ENCODE results near the gene MTR.

The MTR gene

DNA sequence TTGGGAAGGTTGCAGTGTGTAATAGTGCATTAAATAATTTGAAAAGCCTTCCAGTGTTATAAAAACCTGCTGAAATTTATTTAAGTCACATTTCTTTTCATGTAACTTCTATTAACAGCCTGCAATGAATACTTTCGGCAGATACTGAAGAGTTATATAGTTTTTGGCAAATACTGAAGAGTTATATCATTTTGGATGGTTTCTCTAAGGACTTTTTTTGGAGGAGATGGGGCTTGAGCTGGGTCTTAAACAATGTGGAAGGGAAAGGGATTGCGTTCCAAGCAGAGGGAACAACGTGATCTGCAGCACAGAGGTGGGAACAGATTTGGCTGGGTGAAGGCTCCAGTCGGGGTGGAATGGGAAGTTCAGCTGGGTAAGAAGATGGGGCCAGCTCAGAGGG, 39.8 kb downstream of the MTR start:
- Histone ChIP-seq H3K27me3 (ENCODE audit: low read depth, low read length) (no peaks in the 10 kb centered on the region), H3K4me1 (ENCODE audit: control insufficient read depth in 1 of 2, insufficient read depth in 2 of 2, low read length in 2 of 2) (no peaks in the 10 kb centered on the region), H3K9me3 (ENCODE audit: control insufficient read depth in 1 of 2, low read length in 2 of 2) (no peaks in the 10 kb centered on the region), H3K36me3 (ENCODE audit: control insufficient read depth in 1 of 2, insufficient read depth in 2 of 2, low read length in 2 of 2) (peaks cover 73 to 77% of the 10 kb centered on the region in 2 donors), H3K27ac (ENCODE audit: low read length) (no peak overlapping the region), H3K4me3 (ENCODE audit: low read depth in 1 of 2, low read length in 2 of 2) (no peak overlapping the region)

DNA sequence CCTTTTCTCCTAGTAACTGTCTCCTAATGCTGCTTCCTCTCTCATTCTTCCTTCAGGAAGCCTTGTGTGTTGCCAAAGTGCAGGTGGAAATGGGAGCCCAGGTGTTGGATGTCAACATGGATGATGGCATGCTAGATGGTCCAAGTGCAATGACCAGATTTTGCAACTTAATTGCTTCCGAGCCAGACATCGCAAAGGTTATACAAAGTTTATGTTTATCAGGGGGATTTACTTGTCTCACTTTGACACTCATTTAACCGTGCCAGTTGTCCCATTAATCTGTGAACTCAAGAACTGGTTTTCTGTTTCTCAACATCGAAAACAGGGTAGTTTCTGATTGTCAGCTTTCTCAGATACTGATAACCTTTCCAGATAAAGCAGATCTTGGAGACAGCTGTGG, 40.4 kb downstream of the MTR start:
- peaks cover 76 to 78% of the 10 kb centered on the region in 2 donors for H3K36me3 ChIP-seq (ENCODE audit: control insufficient read depth in 1 of 2, insufficient read depth in 2 of 2, low read length in 2 of 2)
- H3K27me3 ChIP-seq (ENCODE audit: low read depth, low read length), result no peaks in the 10 kb centered on the region
- no peaks in the 10 kb centered on the region for H3K4me1 ChIP-seq (ENCODE audit: control insufficient read depth in 1 of 2, insufficient read depth in 2 of 2, low read length in 2 of 2)
- H3K27ac ChIP-seq (ENCODE audit: low read length), result no peak overlapping the region
- H3K4me3 ChIP-seq (ENCODE audit: low read depth in 1 of 2, low read length in 2 of 2), result no peak overlapping the region
- H3K9me3 ChIP-seq (ENCODE audit: control insufficient read depth in 1 of 2, low read length in 2 of 2), result no peaks in the 10 kb centered on the region

DNA sequence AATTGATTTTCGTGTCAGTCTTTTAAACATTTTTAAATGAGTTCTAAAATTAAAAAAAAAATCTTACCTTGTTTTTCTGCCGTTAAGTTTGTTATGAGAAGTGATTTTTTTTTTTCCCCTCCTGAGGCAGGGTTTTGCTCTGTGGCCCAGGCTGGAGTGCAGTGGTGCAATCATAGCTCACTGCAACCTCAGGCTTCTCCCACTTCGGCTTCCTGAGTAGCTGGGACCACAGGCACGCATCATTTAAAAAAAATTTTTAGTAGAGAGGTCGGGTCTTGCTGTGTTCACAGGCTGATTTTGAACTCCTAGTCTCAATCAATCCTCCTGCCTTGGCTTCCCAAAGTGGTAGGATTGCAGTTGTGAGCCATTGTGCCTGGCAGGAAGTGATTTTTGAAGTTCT, 41.1 kb downstream of the MTR start:
- peaks cover 77 to 79% of the 10 kb centered on the region in 2 donors for H3K36me3 ChIP-seq (ENCODE audit: control insufficient read depth in 1 of 2, insufficient read depth in 2 of 2, low read length in 2 of 2)
- H3K4me1 ChIP-seq (ENCODE audit: control insufficient read depth in 1 of 2, insufficient read depth in 2 of 2, low read length in 2 of 2), result no peaks in the 10 kb centered on the region
- H3K27me3 ChIP-seq (ENCODE audit: low read depth, low read length), result no peaks in the 10 kb centered on the region
- no peak overlapping the region for H3K4me3 ChIP-seq (ENCODE audit: low read depth in 1 of 2, low read length in 2 of 2)
- H3K9me3 ChIP-seq (ENCODE audit: control insufficient read depth in 1 of 2, low read length in 2 of 2), result no peaks in the 10 kb centered on the region
- H3K27ac ChIP-seq (ENCODE audit: low read length), result no peak overlapping the region

DNA sequence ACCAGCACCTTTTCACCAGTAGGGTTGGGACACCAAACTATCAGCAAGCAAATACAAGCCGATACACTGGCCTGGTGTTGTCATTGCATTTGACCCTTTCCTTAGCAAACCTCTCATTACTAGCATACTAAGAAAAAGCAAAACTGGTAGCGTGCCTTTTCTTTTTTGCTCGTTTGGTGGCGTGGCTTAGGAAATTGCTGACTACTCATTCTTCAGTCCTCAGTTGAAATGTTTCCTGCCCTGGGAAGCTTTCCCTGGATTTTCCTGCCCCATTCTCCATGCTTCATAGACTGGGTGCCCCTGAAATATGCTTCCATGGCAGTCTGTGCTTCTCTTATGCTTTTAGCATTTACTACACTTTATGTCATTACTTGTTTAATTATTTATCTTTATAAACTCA, 42.0 kb downstream of the MTR start:
- Histone ChIP-seq H3K27ac (ENCODE audit: low read length) (no peak overlapping the region), H3K4me3 (ENCODE audit: low read depth in 1 of 2, low read length in 2 of 2) (no peak overlapping the region), H3K4me1 (ENCODE audit: control insufficient read depth in 1 of 2, insufficient read depth in 2 of 2, low read length in 2 of 2) (no peaks in the 10 kb centered on the region), H3K27me3 (ENCODE audit: low read depth, low read length) (no peaks in the 10 kb centered on the region), H3K9me3 (ENCODE audit: control insufficient read depth in 1 of 2, low read length in 2 of 2) (no peaks in the 10 kb centered on the region), H3K36me3 (ENCODE audit: control insufficient read depth in 1 of 2, insufficient read depth in 2 of 2, low read length in 2 of 2) (peaks cover 70 to 72% of the 10 kb centered on the region in 2 donors)

DNA sequence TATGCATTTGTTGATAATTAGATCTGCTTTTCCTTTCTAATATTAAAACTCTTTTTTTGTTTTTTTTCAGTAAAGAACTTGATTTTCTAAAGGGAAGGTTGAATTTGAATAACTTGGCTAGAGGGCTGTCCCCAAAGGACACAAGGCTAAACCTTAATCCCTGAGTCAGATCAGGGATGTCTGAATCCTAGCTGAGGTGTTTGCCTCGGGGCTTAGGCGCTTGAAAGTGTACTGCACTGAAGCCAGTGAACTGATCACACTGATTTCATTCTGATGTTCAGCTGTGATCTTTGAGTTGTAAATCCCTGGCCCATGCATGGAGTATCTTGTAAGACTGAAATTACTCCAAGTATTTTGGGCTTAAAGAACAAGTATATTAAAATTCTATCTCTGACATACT, 42.8 kb downstream of the MTR start:
- H3K36me3 ChIP-seq (ENCODE audit: control insufficient read depth in 1 of 2, insufficient read depth in 2 of 2, low read length in 2 of 2), result peaks cover 62 to 65% of the 10 kb centered on the region in 2 donors
- no peaks in the 10 kb centered on the region for H3K9me3 ChIP-seq (ENCODE audit: control insufficient read depth in 1 of 2, low read length in 2 of 2)

DNA sequence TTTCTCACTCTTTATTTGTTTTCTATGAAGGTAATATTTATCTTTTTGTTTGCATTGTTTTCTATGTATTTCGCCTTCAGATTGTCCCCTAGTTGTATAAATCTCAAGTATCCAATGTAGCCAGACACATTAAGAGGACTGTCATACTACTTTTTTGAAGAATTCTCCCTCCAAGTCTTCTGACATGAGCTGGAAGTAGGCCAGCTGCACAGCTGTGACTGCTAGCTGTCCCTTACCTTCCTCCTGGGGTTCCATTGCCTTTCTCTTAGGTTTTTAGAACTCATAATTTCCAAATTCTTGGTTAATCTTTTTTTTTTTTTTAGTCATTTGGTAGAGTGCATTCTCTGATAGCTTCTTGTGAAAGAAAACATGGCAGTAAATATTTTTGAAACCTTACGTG, 46.2 kb downstream of the MTR start:
- Histone ChIP-seq H3K36me3 (ENCODE audit: control insufficient read depth in 1 of 2, insufficient read depth in 2 of 2, low read length in 2 of 2) (peaks cover 36 to 40% of the 10 kb centered on the region in 2 donors), H3K27ac (ENCODE audit: low read length) (no peak overlapping the region)

More for the DNA sequence above, 42.8 kb downstream of the MTR start:
- Histone ChIP-seq H3K27ac (ENCODE audit: low read length) (no peak overlapping the region), H3K4me3 (ENCODE audit: low read depth in 1 of 2, low read length in 2 of 2) (no peak overlapping the region), H3K4me1 (ENCODE audit: control insufficient read depth in 1 of 2, insufficient read depth in 2 of 2, low read length in 2 of 2) (no peaks in the 10 kb centered on the region), H3K27me3 (ENCODE audit: low read depth, low read length) (no peaks in the 10 kb centered on the region)

DNA sequence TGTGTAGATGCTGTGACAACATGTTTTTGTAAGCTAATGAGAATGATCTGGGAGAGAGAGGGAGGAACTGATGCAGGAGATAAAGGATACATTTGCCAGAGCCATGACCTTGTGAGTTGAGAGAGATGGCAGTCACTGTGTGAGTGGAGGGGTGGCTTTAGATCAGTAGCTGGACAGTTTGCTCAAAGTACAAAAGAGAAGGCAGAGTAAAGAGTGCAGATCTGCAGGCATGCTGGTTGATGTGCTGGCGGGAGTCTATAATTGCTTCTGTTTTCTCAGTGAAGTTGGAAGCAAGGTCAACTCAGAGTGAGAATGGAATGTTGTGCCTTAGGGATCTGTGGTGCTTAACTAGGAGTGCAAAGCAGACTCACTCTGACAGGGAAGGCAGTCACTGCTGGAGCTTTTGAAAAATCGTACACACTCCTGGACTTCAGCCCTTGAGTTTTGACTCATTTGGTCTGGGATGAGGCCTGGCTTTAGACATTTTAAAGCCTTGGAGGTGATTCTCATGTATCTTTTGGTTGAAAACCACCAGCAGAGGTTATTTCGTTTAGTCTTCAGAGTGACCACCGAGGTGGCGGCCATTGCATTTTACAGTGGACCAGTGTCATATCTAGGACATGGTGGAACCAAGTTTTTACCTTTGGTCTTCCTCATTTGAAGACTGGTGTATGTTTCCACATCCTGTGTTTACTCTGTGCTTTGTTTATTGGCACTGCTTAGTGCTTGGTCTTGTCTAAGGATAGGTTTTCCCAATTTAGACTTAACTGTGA, 49.6 kb downstream of the MTR start:
- H3K36me3 ChIP-seq (ENCODE audit: control insufficient read depth in 1 of 2, insufficient read depth in 2 of 2, low read length in 2 of 2), result peaks cover 28 to 30% of the 10 kb centered on the region in 2 donors
- H3K4me3 ChIP-seq (ENCODE audit: low read depth in 1 of 2, low read length in 2 of 2), result no peak overlapping the region
- peaks cover 0 to 16% of the 10 kb centered on the region in 2 donors for H3K4me1 ChIP-seq (ENCODE audit: control insufficient read depth in 1 of 2, insufficient read depth in 2 of 2, low read length in 2 of 2)
- no peaks in the 10 kb centered on the region for H3K27me3 ChIP-seq (ENCODE audit: low read depth, low read length)
- H3K9me3 ChIP-seq (ENCODE audit: control insufficient read depth in 1 of 2, low read length in 2 of 2), result no peaks in the 10 kb centered on the region
- no peak overlapping the region for H3K27ac ChIP-seq (ENCODE audit: low read length)

More for the DNA sequence above, 46.2 kb downstream of the MTR start:
- Histone ChIP-seq H3K4me3 (ENCODE audit: low read depth in 1 of 2, low read length in 2 of 2) (no peak overlapping the region), H3K27me3 (ENCODE audit: low read depth, low read length) (no peaks in the 10 kb centered on the region), H3K9me3 (ENCODE audit: control insufficient read depth in 1 of 2, low read length in 2 of 2) (no peaks in the 10 kb centered on the region), H3K4me1 (ENCODE audit: control insufficient read depth in 1 of 2, insufficient read depth in 2 of 2, low read length in 2 of 2) (peaks cover 0 to 16% of the 10 kb centered on the region in 2 donors)

DNA sequence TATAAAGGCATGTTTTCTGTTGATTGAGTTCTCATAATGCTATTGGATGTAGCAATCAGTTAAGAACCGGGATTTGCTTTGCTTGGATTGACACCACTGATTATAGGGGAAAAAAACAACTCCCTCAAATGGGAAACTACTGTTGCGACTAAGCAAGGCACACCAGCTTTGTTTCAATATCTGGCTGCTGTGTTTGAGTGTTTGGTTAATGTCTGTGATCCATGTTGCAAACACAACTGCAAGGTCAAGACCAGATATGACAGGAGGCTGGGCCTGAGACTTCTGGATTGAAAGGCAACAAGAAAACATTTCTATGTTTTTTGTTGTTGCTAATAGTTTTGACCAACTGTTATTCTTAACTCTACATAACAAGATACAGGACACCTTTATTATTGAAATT, 50.7 kb downstream of the MTR start:
- Histone ChIP-seq H3K27ac (ENCODE audit: low read length) (no peak overlapping the region), H3K27me3 (ENCODE audit: low read depth, low read length) (no peaks in the 10 kb centered on the region), H3K4me3 (ENCODE audit: low read depth in 1 of 2, low read length in 2 of 2) (no peak overlapping the region), H3K9me3 (ENCODE audit: control insufficient read depth in 1 of 2, low read length in 2 of 2) (no peaks in the 10 kb centered on the region), H3K36me3 (ENCODE audit: control insufficient read depth in 1 of 2, insufficient read depth in 2 of 2, low read length in 2 of 2) (peaks cover 21 to 31% of the 10 kb centered on the region in 2 donors), H3K4me1 (ENCODE audit: control insufficient read depth in 1 of 2, insufficient read depth in 2 of 2, low read length in 2 of 2) (peaks cover 0 to 16% of the 10 kb centered on the region in 2 donors)

DNA sequence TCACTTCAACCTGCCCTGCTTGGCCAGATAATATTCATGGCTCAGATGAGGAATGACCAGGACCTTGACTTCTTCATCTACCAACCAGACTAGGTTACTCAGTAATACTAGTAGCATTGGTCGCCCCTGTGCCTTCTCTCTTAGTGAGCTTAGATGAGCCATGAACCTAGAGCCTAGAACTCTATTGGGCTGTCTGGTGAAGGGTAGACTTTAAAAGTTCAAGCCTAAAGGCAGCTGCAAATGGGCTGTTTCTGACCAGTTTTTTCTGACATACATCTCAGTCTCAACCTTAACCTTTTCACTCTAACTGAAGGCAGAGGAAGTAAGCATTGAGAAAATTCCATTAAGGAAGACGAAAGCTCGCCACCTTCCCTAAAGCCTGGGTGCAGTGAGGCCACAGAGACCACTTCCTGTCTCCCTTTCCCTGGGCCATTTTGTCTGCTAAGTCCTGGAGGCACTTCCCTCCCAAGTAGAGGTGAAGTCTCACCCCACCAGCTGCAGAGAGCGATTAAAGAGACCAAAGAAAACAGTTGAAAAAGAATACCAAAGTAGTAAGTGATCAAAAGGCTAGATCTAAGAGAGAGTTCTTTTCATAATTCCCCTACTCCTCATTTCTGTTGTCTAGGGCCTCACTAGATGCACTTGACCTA, 53.3 kb downstream of the MTR start:
- no peak overlapping the region for H3K27ac ChIP-seq (ENCODE audit: low read length)
- peaks cover 0 to 16% of the 10 kb centered on the region in 2 donors for H3K4me1 ChIP-seq (ENCODE audit: control insufficient read depth in 1 of 2, insufficient read depth in 2 of 2, low read length in 2 of 2)
- no peaks in the 10 kb centered on the region for H3K27me3 ChIP-seq (ENCODE audit: low read depth, low read length)
- no peaks in the 10 kb centered on the region for H3K9me3 ChIP-seq (ENCODE audit: control insufficient read depth in 1 of 2, low read length in 2 of 2)
- no peak overlapping the region for H3K4me3 ChIP-seq (ENCODE audit: low read depth in 1 of 2, low read length in 2 of 2)
- H3K36me3 ChIP-seq (ENCODE audit: control insufficient read depth in 1 of 2, insufficient read depth in 2 of 2, low read length in 2 of 2), result peaks cover 42 to 43% of the 10 kb centered on the region in 2 donors

DNA sequence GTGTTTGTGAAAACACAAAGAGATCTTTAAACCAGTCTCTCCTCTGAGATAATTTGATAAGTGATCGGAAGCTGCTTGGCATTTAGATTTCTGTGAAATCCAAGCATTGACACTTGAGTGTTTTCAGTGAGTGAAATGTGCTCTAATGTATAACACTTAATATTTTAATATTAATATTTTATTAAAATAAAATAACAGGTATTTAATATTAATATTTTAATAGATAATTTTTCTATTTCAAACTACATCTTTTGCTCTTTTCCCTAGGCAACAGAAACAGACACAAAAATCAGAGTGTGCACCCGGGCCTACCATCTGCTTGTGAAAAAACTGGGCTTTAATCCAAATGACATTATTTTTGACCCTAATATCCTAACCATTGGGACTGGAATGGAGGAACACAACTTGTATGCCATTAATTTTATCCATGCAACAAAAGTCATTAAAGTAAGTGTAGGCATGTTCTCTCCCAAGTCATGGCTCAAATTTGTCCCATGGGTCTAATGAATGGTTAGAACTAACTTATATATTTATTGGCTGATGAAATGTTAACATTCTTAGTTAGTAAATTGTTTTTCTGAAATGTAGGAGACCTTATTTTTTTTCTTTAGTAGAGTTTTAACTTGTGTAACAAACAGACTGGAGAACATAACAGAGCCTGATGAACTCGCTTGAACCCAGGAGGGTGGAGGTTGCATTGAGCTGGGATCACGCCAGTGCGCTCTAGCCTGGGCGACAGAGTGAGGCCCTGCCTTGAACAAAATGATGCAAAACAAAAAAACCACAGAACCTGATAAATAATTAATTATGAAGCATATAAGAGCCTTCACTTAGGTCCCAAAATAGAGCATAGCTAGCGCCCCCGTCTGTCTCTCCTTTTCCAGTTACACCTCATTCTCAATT, 55.2 kb downstream of the MTR start:
- H3K9me3 ChIP-seq (ENCODE audit: control insufficient read depth in 1 of 2, low read length in 2 of 2), result no peaks in the 10 kb centered on the region
- H3K36me3 ChIP-seq (ENCODE audit: control insufficient read depth in 1 of 2, insufficient read depth in 2 of 2, low read length in 2 of 2), result peaks cover 59 to 60% of the 10 kb centered on the region in 2 donors
- H3K27ac ChIP-seq (ENCODE audit: low read length), result no peak overlapping the region
- H3K27me3 ChIP-seq (ENCODE audit: low read depth, low read length), result no peaks in the 10 kb centered on the region
- peaks cover 0 to 5% of the 10 kb centered on the region in 2 donors for H3K4me1 ChIP-seq (ENCODE audit: control insufficient read depth in 1 of 2, insufficient read depth in 2 of 2, low read length in 2 of 2)
- H3K4me3 ChIP-seq (ENCODE audit: low read depth in 1 of 2, low read length in 2 of 2), result no peak overlapping the region

DNA sequence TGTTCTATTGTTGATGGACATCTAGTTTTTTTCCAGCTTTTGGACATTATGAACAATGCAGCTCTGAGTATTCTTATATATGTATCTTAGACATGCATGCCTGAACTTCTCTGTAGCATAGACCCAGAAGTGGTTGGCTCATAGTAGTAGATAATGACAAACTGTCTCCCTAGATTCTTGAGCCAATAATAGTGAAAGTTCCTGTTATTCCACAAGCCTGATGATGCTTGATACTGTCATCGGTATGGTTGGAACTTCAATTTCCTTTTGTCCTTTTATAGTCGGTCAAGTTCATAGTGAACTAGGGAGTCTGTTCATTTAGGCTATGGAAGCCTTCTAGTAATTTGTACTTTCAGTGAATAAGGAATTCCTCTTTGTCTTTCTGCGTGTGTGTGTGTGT, 56.8 kb downstream of the MTR start:
- Histone ChIP-seq H3K9me3 (ENCODE audit: control insufficient read depth in 1 of 2, low read length in 2 of 2) (no peaks in the 10 kb centered on the region), H3K27ac (ENCODE audit: low read length) (no peak overlapping the region), H3K27me3 (ENCODE audit: low read depth, low read length) (no peaks in the 10 kb centered on the region), H3K4me1 (ENCODE audit: control insufficient read depth in 1 of 2, insufficient read depth in 2 of 2, low read length in 2 of 2) (no peaks in the 10 kb centered on the region), H3K4me3 (ENCODE audit: low read depth in 1 of 2, low read length in 2 of 2) (no peak overlapping the region), H3K36me3 (ENCODE audit: control insufficient read depth in 1 of 2, insufficient read depth in 2 of 2, low read length in 2 of 2) (peaks cover 59 to 69% of the 10 kb centered on the region in 2 donors)

All from muscle layer of duodenum (tissue), 2 donors.